VCaP (cell line): Measurements from ENCODE around the gene LDLRAD3.

Experiments used
- H3K27ac ChIP-seq: fragments of 450-650 bp; 2 replicates; pipeline ENCODE4 v1.5.1; 2017
- TF ChIP-seq, protein P1 (sequence below): fragments of 450-650 bp; conservative IDR thresholded peaks from 2 replicates; pipeline ENCODE4 v1.5.1; 2017; ENCODE audit warnings: mild to moderate bottlenecking, moderate library complexity

Gene LDLRAD3

DNA sequence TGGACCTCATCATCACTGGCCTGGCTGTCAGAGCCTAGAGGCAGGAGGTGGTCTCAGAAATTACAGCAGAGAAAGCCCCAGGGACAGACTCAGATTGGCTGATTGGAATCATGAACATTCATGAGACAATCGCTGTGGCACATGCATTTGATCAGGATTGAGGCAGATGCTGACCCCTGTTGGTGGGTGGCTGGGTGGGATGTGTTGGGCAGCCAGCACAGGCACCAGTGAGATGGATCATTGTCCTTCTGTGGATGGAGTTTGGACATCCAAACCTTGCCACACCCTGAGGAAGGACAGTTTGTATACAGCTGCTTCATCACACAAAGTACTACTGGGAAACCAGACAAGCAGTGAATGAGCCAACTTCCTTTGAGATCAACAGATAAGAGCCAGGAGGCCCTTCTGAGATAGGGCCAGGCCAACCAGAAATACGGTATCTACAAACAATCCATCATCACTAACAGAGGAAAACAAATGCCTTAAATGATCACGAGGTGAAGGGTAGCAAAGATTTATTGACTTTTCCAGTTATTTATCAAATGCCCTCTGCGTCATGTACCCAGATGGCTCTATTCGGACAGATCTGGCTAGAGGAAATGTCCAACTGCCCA is 328.0 kb downstream of the LDLRAD3 start:
- TF ChIP-seq, protein P1, sequence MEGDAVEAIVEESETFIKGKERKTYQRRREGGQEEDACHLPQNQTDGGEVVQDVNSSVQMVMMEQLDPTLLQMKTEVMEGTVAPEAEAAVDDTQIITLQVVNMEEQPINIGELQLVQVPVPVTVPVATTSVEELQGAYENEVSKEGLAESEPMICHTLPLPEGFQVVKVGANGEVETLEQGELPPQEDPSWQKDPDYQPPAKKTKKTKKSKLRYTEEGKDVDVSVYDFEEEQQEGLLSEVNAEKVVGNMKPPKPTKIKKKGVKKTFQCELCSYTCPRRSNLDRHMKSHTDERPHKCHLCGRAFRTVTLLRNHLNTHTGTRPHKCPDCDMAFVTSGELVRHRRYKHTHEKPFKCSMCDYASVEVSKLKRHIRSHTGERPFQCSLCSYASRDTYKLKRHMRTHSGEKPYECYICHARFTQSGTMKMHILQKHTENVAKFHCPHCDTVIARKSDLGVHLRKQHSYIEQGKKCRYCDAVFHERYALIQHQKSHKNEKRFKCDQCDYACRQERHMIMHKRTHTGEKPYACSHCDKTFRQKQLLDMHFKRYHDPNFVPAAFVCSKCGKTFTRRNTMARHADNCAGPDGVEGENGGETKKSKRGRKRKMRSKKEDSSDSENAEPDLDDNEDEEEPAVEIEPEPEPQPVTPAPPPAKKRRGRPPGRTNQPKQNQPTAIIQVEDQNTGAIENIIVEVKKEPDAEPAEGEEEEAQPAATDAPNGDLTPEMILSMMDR: no peak
- peak overlapping the region; percentile 39 for H3K27ac ChIP-seq

DNA sequence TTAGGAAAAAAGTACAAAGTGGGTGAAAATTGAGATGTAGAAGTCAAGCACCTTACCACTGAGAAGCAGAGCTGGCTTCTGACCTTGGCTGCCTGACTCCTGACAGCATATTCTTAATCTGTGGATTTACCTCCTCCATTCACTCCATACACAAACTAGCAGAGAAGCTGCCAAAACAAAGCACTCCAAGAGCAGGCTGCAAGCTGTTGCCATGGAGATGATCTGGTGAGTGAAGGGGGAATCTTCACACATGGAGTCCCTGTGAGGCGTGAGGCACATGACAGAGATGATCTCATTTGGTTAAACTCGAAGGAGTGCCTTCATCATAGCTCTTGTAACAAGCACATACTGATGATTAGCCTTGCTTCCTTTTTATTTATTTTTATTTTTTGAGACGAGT is 329.2 kb downstream of the LDLRAD3 start:
- no peak overlapping the region for H3K27ac ChIP-seq
- TF ChIP-seq, protein P1: no peak

DNA sequence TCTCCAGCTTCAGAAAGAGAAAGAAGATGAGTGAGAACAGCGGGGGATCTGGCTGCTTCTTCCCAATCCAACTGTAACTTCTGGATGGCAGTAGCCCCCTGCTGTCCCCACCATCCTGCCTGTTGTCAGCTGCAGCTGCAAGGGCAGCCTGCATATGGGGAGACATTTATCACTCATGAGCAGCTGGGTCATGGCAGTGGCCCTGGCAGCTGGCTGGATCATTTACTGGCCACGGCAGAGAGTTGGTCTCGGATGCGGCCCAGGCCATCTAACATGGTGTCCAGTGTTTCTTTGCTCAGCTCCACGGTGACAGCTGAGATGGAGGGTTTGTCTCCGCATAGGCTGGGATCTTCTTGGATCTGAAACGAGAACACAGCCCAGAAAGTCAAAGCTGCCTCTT is 330.6 kb downstream of the LDLRAD3 start:
- H3K27ac ChIP-seq: no peak overlapping the region
- TF ChIP-seq, protein P1: no peak

DNA sequence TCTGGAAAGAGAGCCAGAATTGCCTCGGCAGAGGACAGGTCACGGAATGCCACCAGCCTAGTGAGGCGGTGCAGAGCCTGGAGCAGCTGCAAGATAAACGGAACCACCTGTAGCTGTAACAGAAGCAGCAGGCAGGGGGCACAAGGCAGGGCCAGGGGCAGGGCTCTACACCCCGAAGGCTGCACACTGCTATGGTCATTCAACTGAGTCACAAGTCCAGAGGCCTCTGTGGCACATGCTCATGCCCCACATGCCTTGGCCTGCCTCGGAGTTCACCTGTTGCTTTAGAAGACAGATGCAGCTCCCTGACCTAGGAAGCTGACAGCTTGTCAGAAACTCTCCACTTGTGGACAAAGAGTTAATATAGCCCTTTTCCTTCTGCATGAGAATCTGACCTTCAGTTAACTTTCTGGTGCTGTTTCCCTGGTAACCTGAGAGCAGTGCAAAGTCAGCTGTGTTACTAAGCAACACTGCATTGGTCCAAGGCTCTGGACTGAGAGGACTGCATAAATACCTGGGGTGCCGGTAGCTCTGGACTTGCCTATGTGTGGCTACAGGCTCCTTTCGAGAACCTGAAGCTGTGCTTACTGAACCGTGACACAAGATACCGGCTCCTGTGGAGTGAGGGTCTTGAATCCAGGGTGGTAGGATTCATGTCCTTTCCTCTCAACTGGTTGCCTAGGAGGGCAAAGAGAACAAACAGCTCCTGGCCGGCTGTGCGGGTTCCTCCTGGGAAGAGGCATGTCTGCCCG is 334.8 kb downstream of the LDLRAD3 start:
- TF ChIP-seq, protein P1: no peak
- H3K27ac ChIP-seq: no peak overlapping the region

DNA sequence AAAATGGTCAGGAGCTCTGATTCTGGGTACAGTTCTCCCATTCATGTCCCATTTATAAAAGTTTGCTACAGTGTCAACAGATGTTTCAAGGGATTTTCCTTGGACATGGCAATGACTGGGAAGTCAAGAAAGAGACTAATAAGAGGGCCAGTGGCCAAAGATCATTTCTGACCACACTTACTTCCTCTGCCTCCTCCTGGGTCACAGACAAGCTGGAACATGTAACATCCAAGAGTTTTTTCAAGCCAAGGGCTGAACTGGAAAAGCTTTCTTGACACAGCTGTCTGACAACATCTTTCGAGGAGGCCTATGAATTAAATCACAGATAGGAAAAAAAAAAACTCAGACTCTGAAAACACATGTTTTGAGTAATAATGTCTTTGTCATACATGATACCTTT is 336.7 kb downstream of the LDLRAD3 start:
- H3K27ac ChIP-seq: no peak overlapping the region

More for the DNA sequence above, 336.7 kb downstream of the LDLRAD3 start:
- TF ChIP-seq, protein P1: no peak
